K562 (cell line): ENCODE measurements around the gene MTERF2. TPM values are rescaled to one million over a fixed set of nuclear protein-coding genes. Genes with fewer than 3 reads are reported as not detected.

Source experiments
- ATAC-seq: fragments of 200-7000 bp; cut with Tn5 transposase; 3 replicates; pipeline ENCODE4 v1.9.1; 2020; ENCODE audit warnings: moderate library complexity
- BruUV-seq: library from RNA; stranded (reverse); fragments of 400-500 nt; replicated peaks from 2 replicates; lab custom pipeline; 2021; lab: Mats Ljungman, UMichigan
- CTCF ChIA-PET: fragments of 300-600 bp; formaldehyde crosslinking; extraction: SDS; loops from one replicate; lab custom pipeline; 2021; ENCODE audit warnings: low intra/inter-chr PET ratio; lab: Yijun Ruan, JAX
- POLR2A ChIA-PET: fragments of 300-600, 350-650 bp; sonication (Branson Sonifier 250); formaldehyde crosslinking; extraction: SDS; loops from one replicate; lab custom pipeline; 2021; ENCODE audit warnings: antibody characterized with exemption, inconsistent platforms; lab: Yijun Ruan, JAX
- DNase-seq, 4 experiments: peaks; one replicate each; pipeline versions ENCODE4 v3.0.0 to v3.0.0-alpha.2; 2011 to 2018; ENCODE audit warnings: low spot score in 3 of 4, mixed read lengths in 3 of 4; ENCODE audit errors: extremely low read depth in 1 of 4
- FAIRE-seq: peaks from 2 replicates; lab custom pipeline; 2011; peaks lifted over from hg19 to GRCh38; lab: Jason Lieb, UNC
- H2AFZ ChIP-seq: 2 replicates; pipeline ENCODE4 v1.6.0; 2011; ENCODE audit warnings: low read depth, low read length, control low read depth, inconsistent platforms
- H3K27ac ChIP-seq: fragments of 200-600 bp; 3 replicates; pipeline ENCODE4 v1.8.0; 2011; ENCODE audit warnings: low read depth, mild to moderate bottlenecking, control low read depth, inconsistent platforms, low read length, moderate library complexity, mixed read lengths; ENCODE audit errors: extremely low read depth
- H3K27me3 ChIP-seq, 2 experiments: fragments of 300-600 bp in 1 of 2; 2 replicates in 1 of 2; 3 replicates in 1 of 2; pipeline versions ENCODE4 v1.6.0 to v1.8.0; 2011; ENCODE audit warnings: inconsistent platforms in 2 of 2, low read length in 2 of 2, mild to moderate bottlenecking in 1 of 2, mixed read lengths in 1 of 2, moderate library complexity in 1 of 2; ENCODE audit not compliant: control insufficient read depth in 2 of 2, insufficient read depth in 2 of 2
- H3K36me3 ChIP-seq: fragments of 300-600 bp; 3 replicates; pipeline ENCODE4 v1.8.0; 2011; ENCODE audit warnings: mild to moderate bottlenecking, low read length, inconsistent platforms; ENCODE audit not compliant: control insufficient read depth, insufficient read depth
- H3K4me1 ChIP-seq, 2 experiments: fragments of 200-600 bp in 1 of 2; replicated peaks in 1 of 2; 2 replicates in 1 of 2; 3 replicates in 1 of 2; pipeline versions ENCODE4 v1.5.1 to v1.8.0; 2011; ENCODE audit warnings: inconsistent platforms in 2 of 2, low read length in 2 of 2, mild to moderate bottlenecking in 1 of 2, mixed read lengths in 1 of 2, moderate library complexity in 1 of 2; ENCODE audit not compliant: control insufficient read depth in 2 of 2, insufficient read depth in 2 of 2
- H3K4me2 ChIP-seq: 2 replicates; pipeline ENCODE4 v1.6.1; 2011; ENCODE audit warnings: low read length, control low read depth, inconsistent platforms, mixed read lengths; ENCODE audit not compliant: insufficient read depth
- H3K4me3 ChIP-seq: fragments of 200-600 bp; sonication (generic), shearing (Covaris generic); 2 replicates; pipeline ENCODE4 v1.5.1; 2016; ENCODE audit warnings: control low read depth, inconsistent platforms
- H3K79me2 ChIP-seq: fragments of 200-600 bp; 3 replicates; pipeline ENCODE4 v1.8.0; 2011; ENCODE audit warnings: low read length, inconsistent platforms; ENCODE audit not compliant: control insufficient read depth, insufficient read depth
- H3K9ac ChIP-seq, 2 experiments: 2 replicates each; pipeline versions ENCODE4 v1.6.0 to v1.6.1; 2011; ENCODE audit warnings: low read depth in 2 of 2, low read length in 2 of 2, control low read depth in 1 of 2, inconsistent platforms in 1 of 2, mild to moderate bottlenecking in 1 of 2, mixed read lengths in 1 of 2; ENCODE audit not compliant: insufficient read depth in 1 of 2
- H3K9me1 ChIP-seq: one replicate; pipeline ENCODE4 v1.6.0; 2011; ENCODE audit warnings: inconsistent platforms, mild to moderate bottlenecking, low read length, moderate library complexity; ENCODE audit not compliant: control insufficient read depth, insufficient read depth
- H3K9me3 ChIP-seq: replicated peaks from 2 replicates; pipeline ENCODE4 v1.5.1; 2011; ENCODE audit warnings: low read depth, low read length, inconsistent platforms; ENCODE audit not compliant: control insufficient read depth, insufficient read depth
- H4K20me1 ChIP-seq: replicated peaks from 2 replicates; pipeline ENCODE4 v1.6.1; 2011; ENCODE audit warnings: low read length, inconsistent platforms, mixed read lengths; ENCODE audit not compliant: control insufficient read depth, insufficient read depth
- NCOR1 ChIP-seq: fragments of 450-650 bp; IDR thresholded peaks from 2 replicates; pipeline ENCODE4 v1.6.1; 2016; ENCODE audit warnings: mild to moderate bottlenecking, moderate library complexity
- PCBP1 ChIP-seq: fragments of 200-400 bp; formaldehyde crosslinking; IDR thresholded peaks from 2 replicates; pipeline ENCODE4 v1.6.1; 2018; ENCODE audit warnings: mild to moderate bottlenecking, low read depth, low read length; ENCODE audit not compliant: poor library complexity, severe bottlenecking
- PML ChIP-seq: IDR thresholded peaks from 2 replicates; pipeline ENCODE4 v1.6.1; 2012; ENCODE audit warnings: low read length, inconsistent platforms
- PRPF4 ChIP-seq: fragments of 200-400 bp; formaldehyde crosslinking; IDR thresholded peaks from one replicate; pipeline ENCODE4 v1.6.1; 2017; ENCODE audit warnings: low read length, low read depth, mild to moderate bottlenecking; ENCODE audit not compliant: insufficient read depth, poor library complexity, severe bottlenecking
- ZKSCAN3 ChIP-seq: fragments of 250-450 bp; sonication (Bioruptor Pico); IDR thresholded peaks from 2 replicates; pipeline ENCODE4 v1.4.0; 2020
- ZNF431 ChIP-seq: sonication (generic); formaldehyde crosslinking; IDR thresholded peaks from 2 replicates; pipeline ENCODE4 v1.8.0; 2022; ENCODE audit warnings: mild to moderate bottlenecking, missing genetic modification reagents
- WGBS: fragments of 100-300 bp; shearing (Covaris generic); methylation state at CpG from one replicate; pipeline ENCODE4 v1.1.6; 2016; ENCODE audit warnings: low coverage, mixed read lengths; ENCODE audit not compliant: insufficient coverage; ENCODE audit errors: missing lambda C conversion rate; 5-methylcytosine and 5-hydroxymethylcytosine counted together
- in situ Hi-C: fragments of 300-500 bp; cut with MboI; formaldehyde crosslinking; loops from 4 replicates; pipeline ENCODE4 v1.15.0; 2018; ENCODE audit warnings: inconsistent platforms, mixed read lengths
- intact Hi-C: fragments of 100-400 bp; cut with micrococcal nuclease; formaldehyde crosslinking; loops from 2 replicates; pipeline ENCODE4 v1.14.2; 2022
- polyA plus RNA-seq, 8 experiments: library from polyadenylated mRNA; depleted of rRNA in 4 of 8; stranded (reverse) in 5 of 8; unstranded in 3 of 8; fragments of >200 nt; fragmentation: Nextera tagmentation in 2 of 8; fragmentation: Illumina TruSeq in 1 of 8; extraction: Ambion mirVana in 2 of 8; extraction: Trizol in 1 of 8; gene quantifications; 2 replicates each; pipeline versions ENCODE4 v1.2.1 to v1.2.3, GENCODE V29; 2011 to 2014; ENCODE audit warnings: inconsistent platforms in 1 of 8, missing spikeins in 1 of 8
- total RNA-seq, 7 experiments: library from RNA; depleted of rRNA in 6 of 7; stranded (reverse); fragments of >200 nt in 6 of 7; fragmentation: Illumina TruSeq in 2 of 7; extraction: Trizol in 2 of 7; gene quantifications; 2 replicates each; pipeline versions ENCODE4 v1.2.1 to v1.2.3, GENCODE V29; 2011 to 2021; ENCODE audit warnings: low replicate concordance in 1 of 7
- TF ChIP-seq, protein P1 (sequence below), 2 experiments: fragments of 450-650 bp; IDR thresholded peaks; 2 replicates each; pipeline ENCODE4 v1.6.1; 2016
- TF ChIP-seq, protein P2 (sequence below): fragments of 450-650 bp; formaldehyde crosslinking; IDR thresholded peaks from 2 replicates; pipeline ENCODE4 v1.4.0; 2020; ENCODE audit warnings: mild to moderate bottlenecking, moderate library complexity

MTERF2 gene
- total and polyA plus RNA-seq, 9 of the 15 experiments (the other 6 are each of a cell fraction or from before 2014, with no cell fraction given) = 10.0 to 63.2 (median 33.2) TPM

- no peaks in the 10 kb centered on the region for H3K9me1 ChIP-seq
- DNase-seq = no peak
- H3K9me3 ChIP-seq = no peaks in the 10 kb centered on the region
- peaks cover 47% of the 10 kb centered on the region for H3K79me2 ChIP-seq
- no peak overlapping the region for H3K27ac ChIP-seq
- H2AFZ ChIP-seq = no peak overlapping the region
- TF ChIP-seq PRPF4 (no peak), ZKSCAN3 (CRISPR knock-in tag) (no peak), NCOR1 (no peak), ZNF431 (CRISPR knock-in tag) (no peak), PML (no peak), PCBP1 (no peak)
- TF ChIP-seq, protein P1, sequence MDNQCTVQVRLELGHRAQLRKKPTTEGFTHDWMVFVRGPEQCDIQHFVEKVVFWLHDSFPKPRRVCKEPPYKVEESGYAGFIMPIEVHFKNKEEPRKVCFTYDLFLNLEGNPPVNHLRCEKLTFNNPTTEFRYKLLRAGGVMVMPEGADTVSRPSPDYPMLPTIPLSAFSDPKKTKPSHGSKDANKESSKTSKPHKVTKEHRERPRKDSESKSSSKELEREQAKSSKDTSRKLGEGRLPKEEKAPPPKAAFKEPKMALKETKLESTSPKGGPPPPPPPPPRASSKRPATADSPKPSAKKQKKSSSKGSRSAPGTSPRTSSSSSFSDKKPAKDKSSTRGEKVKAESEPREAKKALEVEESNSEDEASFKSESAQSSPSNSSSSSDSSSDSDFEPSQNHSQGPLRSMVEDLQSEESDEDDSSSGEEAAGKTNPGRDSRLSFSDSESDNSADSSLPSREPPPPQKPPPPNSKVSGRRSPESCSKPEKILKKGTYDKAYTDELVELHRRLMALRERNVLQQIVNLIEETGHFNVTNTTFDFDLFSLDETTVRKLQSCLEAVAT (IDR thresholded peaks at IDR 0.05) = no peak
- TF ChIP-seq, protein P2, sequence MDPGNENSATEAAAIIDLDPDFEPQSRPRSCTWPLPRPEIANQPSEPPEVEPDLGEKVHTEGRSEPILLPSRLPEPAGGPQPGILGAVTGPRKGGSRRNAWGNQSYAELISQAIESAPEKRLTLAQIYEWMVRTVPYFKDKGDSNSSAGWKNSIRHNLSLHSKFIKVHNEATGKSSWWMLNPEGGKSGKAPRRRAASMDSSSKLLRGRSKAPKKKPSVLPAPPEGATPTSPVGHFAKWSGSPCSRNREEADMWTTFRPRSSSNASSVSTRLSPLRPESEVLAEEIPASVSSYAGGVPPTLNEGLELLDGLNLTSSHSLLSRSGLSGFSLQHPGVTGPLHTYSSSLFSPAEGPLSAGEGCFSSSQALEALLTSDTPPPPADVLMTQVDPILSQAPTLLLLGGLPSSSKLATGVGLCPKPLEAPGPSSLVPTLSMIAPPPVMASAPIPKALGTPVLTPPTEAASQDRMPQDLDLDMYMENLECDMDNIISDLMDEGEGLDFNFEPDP (CRISPR knock-in tag) = no peak
- TF ChIP-seq, all 486 proteins: peak for 0
- in situ Hi-C loops (no loop called here), intact Hi-C loops (no loop called here)
- Histone ChIP-seq H3K36me3 (peaks cover 46% of the 10 kb centered on the region), H3K27me3 (no peaks in the 10 kb centered on the region), H3K9ac (no peak overlapping the region), H4K20me1 (no peaks in the 10 kb centered on the region; the same call in 1 of the 2 replicates), H3K4me1 (no peaks in the 10 kb centered on the region; a peak in 1 of 5 replicates), H3K4me3 (no peak overlapping the region), H3K4me2 (no peak overlapping the region)
- WGBS = 65% methylated on average over 2 of the region's 2 CpGs
- FAIRE-seq = no peak
- no TSS peak for BruUV-seq
- ChIA-PET POLR2A (interaction anchor here (1.1 to 3.6 kb wide), 2 partner anchors 9 to 12 kb away, joined by 3 to 23 read pairs; partner anchors contain the start of gene TMEM263), CTCF (no interaction called here)
- no peak for ATAC-seq
Observed at GRCh38 chr12:106964526-106964925, 22.4 kb downstream of the MTERF2 start.
